ENCODE measurements around the gene KRT76.

KRT76 gene

DNA sequence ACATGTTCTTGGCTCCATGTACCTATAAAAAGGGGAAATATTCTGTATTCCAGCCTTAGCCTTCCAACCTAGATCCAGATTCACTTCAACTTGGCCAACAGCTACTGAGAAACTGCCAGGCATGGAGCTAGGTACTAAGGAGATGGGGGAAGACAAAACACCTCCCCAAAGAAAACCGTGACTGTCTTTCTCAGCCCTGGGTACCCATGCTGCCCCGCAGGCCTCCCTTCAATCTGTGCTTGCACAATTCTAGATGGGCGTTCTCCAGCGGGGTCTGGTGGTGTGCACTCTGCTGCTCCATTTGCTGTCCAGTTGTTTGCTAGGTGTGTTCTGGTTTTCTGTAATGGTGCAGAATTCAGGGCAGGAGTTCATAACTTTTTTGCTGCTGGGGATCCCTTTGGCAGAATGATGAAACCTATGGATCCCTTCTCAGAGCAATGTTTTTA lies 37.6 kb upstream of the KRT76 start:
- no peaks in the 10 kb centered on the region for H3K9me3 Mint-ChIP-seq
- no peak for TF ChIP-seq CTCF (IDR thresholded peaks at IDR 0.05)
- H3K36me3 Mint-ChIP-seq (ENCODE audit: low read depth): no peaks in the 10 kb centered on the region
- no peak overlapping the region for H3K27ac Mint-ChIP-seq
- peaks cover 9% of the 10 kb centered on the region for H3K4me1 Mint-ChIP-seq
- H3K27me3 Mint-ChIP-seq (ENCODE audit: low read depth, poor library complexity): peaks cover 15% of the 10 kb centered on the region
- DNase-seq: no peak
- H3K4me3 Mint-ChIP-seq: no peak overlapping the region

DNA sequence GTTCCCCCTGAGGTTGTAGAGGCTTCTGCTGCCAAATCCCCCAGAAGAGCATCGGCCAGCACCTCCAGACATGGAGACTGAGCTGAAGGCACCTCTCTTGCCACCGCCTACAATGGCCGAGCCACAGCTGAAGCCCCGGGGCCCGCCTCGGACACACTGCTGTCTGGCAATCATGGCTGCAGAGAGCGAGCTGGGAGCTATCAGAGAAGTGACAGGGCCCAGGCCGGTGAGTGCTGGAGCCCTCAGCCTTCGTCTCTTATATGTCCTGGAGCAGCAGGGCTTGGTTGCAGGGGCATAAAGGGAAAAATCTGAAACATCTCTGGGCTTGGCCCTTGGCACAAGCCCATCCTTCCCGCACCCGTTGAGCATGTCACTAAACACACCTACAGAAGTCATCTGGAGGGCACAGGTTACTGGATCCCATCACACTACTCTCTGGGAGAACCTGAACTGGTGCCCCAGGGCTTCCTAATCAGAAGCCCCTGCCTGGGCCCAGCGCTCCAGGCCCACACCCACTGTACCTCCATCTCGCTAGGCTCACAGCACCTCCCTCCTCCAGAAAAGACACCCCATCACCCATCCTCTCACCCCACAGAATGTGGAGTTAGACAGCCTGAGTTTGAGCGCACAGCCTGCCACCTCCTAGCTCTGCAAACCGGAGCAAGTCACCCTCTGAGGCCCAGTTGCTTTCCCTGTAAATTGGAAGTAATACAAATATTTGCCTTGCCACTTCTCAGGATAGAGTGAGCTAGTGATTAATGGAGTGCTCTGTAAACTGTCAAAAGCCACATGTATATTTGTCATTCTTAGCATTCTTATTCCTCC lies 37.0 kb upstream of the KRT76 start, which contains the start of gene KRT4:
TSS of gene KRT4 (minus strand) at position 232 of the 825 bp plus-strand sequence. CDS start at position 174, 58 bp downstream.
- H3K4me3 Mint-ChIP-seq: no peak within 1 kb of the TSS
- no peak for DNase-seq
- peaks cover 9% of the 10 kb centered on the region for H3K4me1 Mint-ChIP-seq
- peaks cover 13% of the 10 kb centered on the region for H3K27me3 Mint-ChIP-seq (ENCODE audit: low read depth, poor library complexity)
- no peaks in the 10 kb centered on the region for H3K9me3 Mint-ChIP-seq
- no peaks in the 10 kb centered on the region for H3K36me3 Mint-ChIP-seq (ENCODE audit: low read depth)
- peak within 1 kb of the TSS; percentile 44 for H3K27ac Mint-ChIP-seq
- TF ChIP-seq CTCF (IDR thresholded peaks at IDR 0.05): no peak

- Mint-ChIP-seq H3K4me1 (peaks cover 4% of the 10 kb centered on the region), H3K9me3 (no peaks in the 10 kb centered on the region), H3K27ac (no peak overlapping the region), H3K4me3 (no peak overlapping the region), H3K36me3 (ENCODE audit: low read depth) (no peaks in the 10 kb centered on the region), H3K27me3 (ENCODE audit: low read depth, poor library complexity) (peaks cover 20% of the 10 kb centered on the region)
- DNase-seq: no peak
- TF ChIP-seq CTCF (IDR thresholded peaks at IDR 0.05): no peak
Measured at GRCh38 chr12:52813203-52813819, 36.2 kb upstream of the KRT76 start.

- Mint-ChIP-seq H3K4me3 (no peak overlapping the region), H3K36me3 (ENCODE audit: low read depth) (no peaks in the 10 kb centered on the region), H3K9me3 (no peaks in the 10 kb centered on the region), H3K27me3 (ENCODE audit: low read depth, poor library complexity) (peaks cover 25% of the 10 kb centered on the region), H3K4me1 (no peaks in the 10 kb centered on the region), H3K27ac (no peak overlapping the region)
- no peak for TF ChIP-seq CTCF (IDR thresholded peaks at IDR 0.05)
- no peak for DNase-seq
Measured at GRCh38 chr12:52812749-52813148, 35.6 kb upstream of the KRT76 start.

GRCh38 chr12:52812073-52812400 lies 34.9 kb upstream of the KRT76 start:
- Mint-ChIP-seq H3K27ac (no peak overlapping the region), H3K9me3 (no peaks in the 10 kb centered on the region), H3K27me3 (ENCODE audit: low read depth, poor library complexity) (peaks cover 23% of the 10 kb centered on the region), H3K36me3 (ENCODE audit: low read depth) (no peaks in the 10 kb centered on the region), H3K4me3 (no peak overlapping the region), H3K4me1 (no peaks in the 10 kb centered on the region)
- DNase-seq: no peak
- no peak for TF ChIP-seq CTCF (IDR thresholded peaks at IDR 0.05)
